WTC11 (cell line): Measurements from ENCODE around the gene RIN3. TPM values are rescaled to one million over a fixed set of nuclear protein-coding genes. Genes with fewer than 3 reads are reported as not detected.
"Not testable (repeated sequence)": the region's sequence is repeated elsewhere in the genome, so short reads cannot be mapped to it uniquely, and the experiment has no call there.

Experiments
- ATAC-seq: fragments of 200-7000 bp; cut with Tn5 transposase; 2 replicates; pipeline ENCODE4 v1.10.0; 2021; ENCODE audit warnings: mild to moderate bottlenecking, moderate library complexity
- CTCF ChIA-PET: fragments of 300-600 bp; sonication (Branson Sonifier 250); formaldehyde crosslinking; loops from one replicate; lab custom pipeline; 2021; ENCODE audit warnings: antibody characterized with exemption; lab: Charles Lee
- POLR2A ChIA-PET: fragments of 350-600 bp; sonication (Branson Sonifier 250); formaldehyde crosslinking; loops from one replicate; lab custom pipeline; 2021; ENCODE audit warnings: antibody characterized with exemption; lab: Charles Lee
- DNase-seq: peaks from one replicate; pipeline ENCODE4 v3.0.0; 2021; ENCODE audit warnings: low spot score
- H3K27ac Mint-ChIP-seq: 2 replicates; pipeline ENCODE4 v1.8.0; 2021; ENCODE audit warnings: mixed read lengths
- H3K27me3 Mint-ChIP-seq: 2 replicates; pipeline ENCODE4 v1.8.0; 2021; ENCODE audit warnings: low read depth, mild to moderate bottlenecking, moderate library complexity, mixed read lengths
- H3K36me3 Mint-ChIP-seq: 2 replicates; pipeline ENCODE4 v1.8.0; 2021; ENCODE audit warnings: mixed read lengths
- H3K4me1 Mint-ChIP-seq: 2 replicates; pipeline ENCODE4 v1.8.0; 2022; ENCODE audit warnings: mixed read lengths
- H3K4me3 Mint-ChIP-seq: 2 replicates; pipeline ENCODE4 v1.8.0; 2021; ENCODE audit warnings: mild to moderate bottlenecking, moderate library complexity, mixed read lengths
- H3K9me3 Mint-ChIP-seq: 2 replicates; pipeline ENCODE4 v1.8.0; 2021; ENCODE audit warnings: mixed read lengths
- ESRRA ChIP-seq: sonication (generic); formaldehyde crosslinking; IDR thresholded peaks from 2 replicates; pipeline ENCODE4 v1.8.1; 2022; ENCODE audit warnings: mild to moderate bottlenecking, missing genetic modification reagents, borderline replicate concordance
- FOXP1 ChIP-seq: sonication (generic); formaldehyde crosslinking; IDR thresholded peaks from 2 replicates; pipeline ENCODE4 v1.8.0; 2022; ENCODE audit warnings: missing genetic modification reagents, mild to moderate bottlenecking, moderate library complexity, borderline replicate concordance
- GRHL2 ChIP-seq: fragments of 250-450 bp; sonication (Bioruptor Pico); IDR thresholded peaks from 2 replicates; pipeline ENCODE4 v1.8.0; 2022; ENCODE audit warnings: mild to moderate bottlenecking, moderate library complexity; ENCODE audit not compliant: insufficient replicate concordance, severe bottlenecking
- JAZF1 ChIP-seq: fragments of 250-450 bp; sonication (Bioruptor Pico); IDR thresholded peaks from 2 replicates; pipeline ENCODE4 v1.9.0; 2021; ENCODE audit warnings: moderate library complexity, mild to moderate bottlenecking, inconsistent platforms
- NR3C1 ChIP-seq: sonication (generic); formaldehyde crosslinking; conservative IDR thresholded peaks from 2 replicates; pipeline ENCODE4 v1.8.1; 2023; ENCODE audit warnings: low read depth, mild to moderate bottlenecking, missing genetic modification reagents
- TEAD1 ChIP-seq: sonication (generic); formaldehyde crosslinking; IDR thresholded peaks from 2 replicates; pipeline ENCODE4 v1.8.0; 2022; ENCODE audit warnings: mild to moderate bottlenecking, missing genetic modification reagents
- ZNF416 ChIP-seq: fragments of 250-450 bp; sonication (Bioruptor Pico); IDR thresholded peaks from 2 replicates; pipeline ENCODE4 v1.9.0; 2021; ENCODE audit warnings: mild to moderate bottlenecking, inconsistent platforms
- total RNA-seq: library from RNA; stranded (reverse); gene quantifications from 3 replicates; pipeline ENCODE4 v1.2.3, GENCODE V29; 2021
- TF ChIP-seq, protein P1 (sequence below): fragments of 250-450 bp; sonication (Bioruptor Pico); IDR thresholded peaks from 2 replicates; pipeline ENCODE4 v1.9.0; 2021; ENCODE audit warnings: mild to moderate bottlenecking
- TF ChIP-seq, protein P2 (sequence below): sonication (generic); formaldehyde crosslinking; IDR thresholded peaks from 2 replicates; pipeline ENCODE4 v1.8.1; 2022; ENCODE audit warnings: mild to moderate bottlenecking, moderate library complexity, missing genetic modification reagents
- TF ChIP-seq, protein P3 (sequence below): fragments of 200-600 bp; IDR thresholded peaks from 2 replicates; pipeline ENCODE4 v1.8.0; 2022; ENCODE audit warnings: antibody characterized with exemption
- TF ChIP-seq, protein P4 (sequence below): sonication (generic); formaldehyde crosslinking; IDR thresholded peaks from 2 replicates; pipeline ENCODE4 v1.8.1; 2023; ENCODE audit warnings: mild to moderate bottlenecking, missing genetic modification reagents, moderate library complexity
- TF ChIP-seq, protein P5 (sequence below): sonication (generic); formaldehyde crosslinking; IDR thresholded peaks from 2 replicates; pipeline ENCODE4 v1.8.0; 2022; ENCODE audit warnings: mild to moderate bottlenecking, missing genetic modification reagents
- TF ChIP-seq, protein P6 (sequence below): sonication (generic); formaldehyde crosslinking; IDR thresholded peaks from 2 replicates; pipeline ENCODE4 v1.8.1; 2023; ENCODE audit warnings: mild to moderate bottlenecking, missing genetic modification reagents, borderline replicate concordance
- TF ChIP-seq, protein P7 (sequence below): sonication (generic); formaldehyde crosslinking; IDR thresholded peaks from 2 replicates; pipeline ENCODE4 v1.8.1; 2023; ENCODE audit warnings: mild to moderate bottlenecking, missing genetic modification reagents, moderate library complexity
- TF ChIP-seq, protein P8 (sequence below): sonication (generic); formaldehyde crosslinking; IDR thresholded peaks from 2 replicates; pipeline ENCODE4 v1.8.0; 2022; ENCODE audit warnings: missing genetic modification reagents

The RIN3 gene
- total RNA-seq, 1 experiment from 2014 or later, result 3.3 TPM

DNA sequence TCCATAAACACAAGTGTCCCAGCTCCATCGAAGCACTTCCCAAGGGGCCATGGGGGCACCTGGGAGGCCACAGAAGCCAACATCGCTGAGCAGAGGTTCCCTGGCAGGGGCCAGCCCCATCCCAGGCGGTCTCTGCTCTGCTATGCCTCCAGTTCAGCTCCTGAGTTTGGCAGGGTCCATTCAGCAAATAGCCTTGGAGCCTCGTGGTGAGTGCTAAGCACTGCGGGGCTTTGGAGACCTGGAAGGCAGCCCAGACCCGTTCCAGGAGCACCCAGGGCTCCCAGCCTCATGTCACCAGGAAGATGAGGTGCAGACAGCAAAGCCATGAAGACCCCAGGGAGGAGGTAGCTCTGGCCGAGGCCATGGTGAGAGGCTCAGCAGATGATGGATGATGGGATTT, 125.3 kb downstream of the RIN3 start:
- ATAC-seq (no peak), DNase-seq (no peak)
- Mint-ChIP-seq H3K27me3 (no peaks in the 10 kb centered on the region), H3K9me3 (no peaks in the 10 kb centered on the region), H3K27ac (no peak overlapping the region), H3K4me1 (no peaks in the 10 kb centered on the region), H3K36me3 (no peaks in the 10 kb centered on the region), H3K4me3 (no peak overlapping the region)
- CTCF ChIA-PET, result no interaction called here
- POLR2A ChIA-PET, result no interaction called here
- TF ChIP-seq, protein P1, sequence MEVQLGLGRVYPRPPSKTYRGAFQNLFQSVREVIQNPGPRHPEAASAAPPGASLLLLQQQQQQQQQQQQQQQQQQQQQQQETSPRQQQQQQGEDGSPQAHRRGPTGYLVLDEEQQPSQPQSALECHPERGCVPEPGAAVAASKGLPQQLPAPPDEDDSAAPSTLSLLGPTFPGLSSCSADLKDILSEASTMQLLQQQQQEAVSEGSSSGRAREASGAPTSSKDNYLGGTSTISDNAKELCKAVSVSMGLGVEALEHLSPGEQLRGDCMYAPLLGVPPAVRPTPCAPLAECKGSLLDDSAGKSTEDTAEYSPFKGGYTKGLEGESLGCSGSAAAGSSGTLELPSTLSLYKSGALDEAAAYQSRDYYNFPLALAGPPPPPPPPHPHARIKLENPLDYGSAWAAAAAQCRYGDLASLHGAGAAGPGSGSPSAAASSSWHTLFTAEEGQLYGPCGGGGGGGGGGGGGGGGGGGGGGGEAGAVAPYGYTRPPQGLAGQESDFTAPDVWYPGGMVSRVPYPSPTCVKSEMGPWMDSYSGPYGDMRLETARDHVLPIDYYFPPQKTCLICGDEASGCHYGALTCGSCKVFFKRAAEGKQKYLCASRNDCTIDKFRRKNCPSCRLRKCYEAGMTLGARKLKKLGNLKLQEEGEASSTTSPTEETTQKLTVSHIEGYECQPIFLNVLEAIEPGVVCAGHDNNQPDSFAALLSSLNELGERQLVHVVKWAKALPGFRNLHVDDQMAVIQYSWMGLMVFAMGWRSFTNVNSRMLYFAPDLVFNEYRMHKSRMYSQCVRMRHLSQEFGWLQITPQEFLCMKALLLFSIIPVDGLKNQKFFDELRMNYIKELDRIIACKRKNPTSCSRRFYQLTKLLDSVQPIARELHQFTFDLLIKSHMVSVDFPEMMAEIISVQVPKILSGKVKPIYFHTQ (CRISPR knock-in tag), result no peak
- TF ChIP-seq, protein P2, sequence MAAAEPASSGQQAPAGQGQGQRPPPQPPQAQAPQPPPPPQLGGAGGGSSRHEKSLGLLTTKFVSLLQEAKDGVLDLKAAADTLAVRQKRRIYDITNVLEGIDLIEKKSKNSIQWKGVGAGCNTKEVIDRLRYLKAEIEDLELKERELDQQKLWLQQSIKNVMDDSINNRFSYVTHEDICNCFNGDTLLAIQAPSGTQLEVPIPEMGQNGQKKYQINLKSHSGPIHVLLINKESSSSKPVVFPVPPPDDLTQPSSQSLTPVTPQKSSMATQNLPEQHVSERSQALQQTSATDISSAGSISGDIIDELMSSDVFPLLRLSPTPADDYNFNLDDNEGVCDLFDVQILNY, result no peak
- TF ChIP-seq GRHL2, result no peak
- TF ChIP-seq, protein P3, sequence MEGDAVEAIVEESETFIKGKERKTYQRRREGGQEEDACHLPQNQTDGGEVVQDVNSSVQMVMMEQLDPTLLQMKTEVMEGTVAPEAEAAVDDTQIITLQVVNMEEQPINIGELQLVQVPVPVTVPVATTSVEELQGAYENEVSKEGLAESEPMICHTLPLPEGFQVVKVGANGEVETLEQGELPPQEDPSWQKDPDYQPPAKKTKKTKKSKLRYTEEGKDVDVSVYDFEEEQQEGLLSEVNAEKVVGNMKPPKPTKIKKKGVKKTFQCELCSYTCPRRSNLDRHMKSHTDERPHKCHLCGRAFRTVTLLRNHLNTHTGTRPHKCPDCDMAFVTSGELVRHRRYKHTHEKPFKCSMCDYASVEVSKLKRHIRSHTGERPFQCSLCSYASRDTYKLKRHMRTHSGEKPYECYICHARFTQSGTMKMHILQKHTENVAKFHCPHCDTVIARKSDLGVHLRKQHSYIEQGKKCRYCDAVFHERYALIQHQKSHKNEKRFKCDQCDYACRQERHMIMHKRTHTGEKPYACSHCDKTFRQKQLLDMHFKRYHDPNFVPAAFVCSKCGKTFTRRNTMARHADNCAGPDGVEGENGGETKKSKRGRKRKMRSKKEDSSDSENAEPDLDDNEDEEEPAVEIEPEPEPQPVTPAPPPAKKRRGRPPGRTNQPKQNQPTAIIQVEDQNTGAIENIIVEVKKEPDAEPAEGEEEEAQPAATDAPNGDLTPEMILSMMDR, result no peak
- TF ChIP-seq, all 79 proteins: peak for 0

DNA sequence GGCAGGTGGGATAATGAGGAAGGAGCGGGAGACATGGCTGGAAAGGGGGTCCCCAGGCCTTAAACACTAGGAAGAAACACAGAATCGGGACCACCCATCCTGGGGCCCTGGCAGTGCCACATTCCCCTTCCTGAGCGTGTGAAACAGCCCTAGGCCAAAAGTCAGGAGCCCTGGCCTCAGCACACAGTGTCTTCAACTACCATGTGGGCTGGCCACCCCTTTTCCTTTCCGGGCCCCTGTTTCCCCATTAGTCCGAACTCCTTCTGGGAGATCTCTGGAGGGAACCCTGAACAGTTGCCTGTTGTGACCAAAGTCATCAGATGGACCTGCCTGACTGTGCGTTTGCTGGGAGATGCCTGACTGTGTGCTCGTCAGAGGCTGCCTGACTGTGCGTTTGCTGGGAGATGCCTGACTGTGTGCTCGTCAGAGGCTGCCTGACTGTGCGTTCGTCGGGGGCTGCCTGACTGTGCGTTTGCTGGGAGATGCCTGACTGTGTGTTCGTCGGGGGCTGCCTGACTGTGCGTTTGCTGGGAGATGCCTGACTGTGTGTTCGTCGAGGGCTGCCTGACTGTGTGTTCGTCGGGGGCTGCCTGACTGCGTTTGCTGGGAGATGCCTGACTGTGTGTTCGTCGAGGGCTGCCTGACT, 126.0 kb downstream of the RIN3 start:
- ATAC-seq, CTCF ChIA-PET, H3K9me3 Mint-ChIP-seq, POLR2A ChIA-PET, DNase-seq, H3K4me3 Mint-ChIP-seq, H3K27me3 Mint-ChIP-seq, H3K36me3 Mint-ChIP-seq, H3K27ac Mint-ChIP-seq, H3K4me1 Mint-ChIP-seq: not testable (repeated sequence)

DNA sequence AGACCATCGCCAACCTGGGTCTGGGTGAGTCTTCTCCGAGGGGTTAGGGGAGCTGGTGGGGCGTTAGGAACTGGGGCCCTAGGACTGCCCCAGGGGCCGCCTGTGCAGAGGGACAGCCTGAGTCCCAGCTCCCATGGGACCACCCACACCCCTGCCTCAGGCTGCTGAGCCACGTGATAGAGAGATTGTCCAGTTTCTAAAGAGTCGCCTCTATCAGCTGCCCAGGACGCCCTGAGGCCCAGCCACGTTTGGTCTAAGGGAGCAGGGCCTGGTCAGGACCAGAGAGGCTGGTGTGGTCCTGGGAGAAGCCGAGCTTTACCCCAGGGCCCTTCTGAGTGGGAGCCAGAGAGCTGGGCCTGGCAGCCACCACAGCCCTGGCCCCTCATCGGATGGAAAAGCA, 127.7 kb downstream of the RIN3 start:
- H3K27ac Mint-ChIP-seq, result no peak overlapping the region
- no peak for ATAC-seq
- H3K4me1 Mint-ChIP-seq, result no peaks in the 10 kb centered on the region
- DNase-seq, result no peak
- H3K4me3 Mint-ChIP-seq, result no peak overlapping the region
- CTCF ChIA-PET, result no interaction called here
- POLR2A ChIA-PET, result no interaction called here
- H3K9me3 Mint-ChIP-seq, result peaks cover 11% of the 10 kb centered on the region
- H3K36me3 Mint-ChIP-seq, result peaks cover 3% of the 10 kb centered on the region; the same call in 1 of the 2 replicates
- no peaks in the 10 kb centered on the region for H3K27me3 Mint-ChIP-seq
- TF ChIP-seq ESRRA (CRISPR knock-in tag) (no peak), TEAD1 (CRISPR knock-in tag) (no peak), JAZF1 (CRISPR knock-in tag) (no peak), NR3C1 (CRISPR knock-in tag) (no peak), FOXP1 (no peak), ZNF416 (no peak)
- TF ChIP-seq, protein P4, sequence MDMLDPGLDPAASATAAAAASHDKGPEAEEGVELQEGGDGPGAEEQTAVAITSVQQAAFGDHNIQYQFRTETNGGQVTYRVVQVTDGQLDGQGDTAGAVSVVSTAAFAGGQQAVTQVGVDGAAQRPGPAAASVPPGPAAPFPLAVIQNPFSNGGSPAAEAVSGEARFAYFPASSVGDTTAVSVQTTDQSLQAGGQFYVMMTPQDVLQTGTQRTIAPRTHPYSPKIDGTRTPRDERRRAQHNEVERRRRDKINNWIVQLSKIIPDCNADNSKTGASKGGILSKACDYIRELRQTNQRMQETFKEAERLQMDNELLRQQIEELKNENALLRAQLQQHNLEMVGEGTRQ (CRISPR knock-in tag), result no peak
- TF ChIP-seq, protein P5, sequence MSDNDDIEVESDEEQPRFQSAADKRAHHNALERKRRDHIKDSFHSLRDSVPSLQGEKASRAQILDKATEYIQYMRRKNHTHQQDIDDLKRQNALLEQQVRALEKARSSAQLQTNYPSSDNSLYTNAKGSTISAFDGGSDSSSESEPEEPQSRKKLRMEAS (CRISPR knock-in tag), result no peak
- TF ChIP-seq, protein P6, sequence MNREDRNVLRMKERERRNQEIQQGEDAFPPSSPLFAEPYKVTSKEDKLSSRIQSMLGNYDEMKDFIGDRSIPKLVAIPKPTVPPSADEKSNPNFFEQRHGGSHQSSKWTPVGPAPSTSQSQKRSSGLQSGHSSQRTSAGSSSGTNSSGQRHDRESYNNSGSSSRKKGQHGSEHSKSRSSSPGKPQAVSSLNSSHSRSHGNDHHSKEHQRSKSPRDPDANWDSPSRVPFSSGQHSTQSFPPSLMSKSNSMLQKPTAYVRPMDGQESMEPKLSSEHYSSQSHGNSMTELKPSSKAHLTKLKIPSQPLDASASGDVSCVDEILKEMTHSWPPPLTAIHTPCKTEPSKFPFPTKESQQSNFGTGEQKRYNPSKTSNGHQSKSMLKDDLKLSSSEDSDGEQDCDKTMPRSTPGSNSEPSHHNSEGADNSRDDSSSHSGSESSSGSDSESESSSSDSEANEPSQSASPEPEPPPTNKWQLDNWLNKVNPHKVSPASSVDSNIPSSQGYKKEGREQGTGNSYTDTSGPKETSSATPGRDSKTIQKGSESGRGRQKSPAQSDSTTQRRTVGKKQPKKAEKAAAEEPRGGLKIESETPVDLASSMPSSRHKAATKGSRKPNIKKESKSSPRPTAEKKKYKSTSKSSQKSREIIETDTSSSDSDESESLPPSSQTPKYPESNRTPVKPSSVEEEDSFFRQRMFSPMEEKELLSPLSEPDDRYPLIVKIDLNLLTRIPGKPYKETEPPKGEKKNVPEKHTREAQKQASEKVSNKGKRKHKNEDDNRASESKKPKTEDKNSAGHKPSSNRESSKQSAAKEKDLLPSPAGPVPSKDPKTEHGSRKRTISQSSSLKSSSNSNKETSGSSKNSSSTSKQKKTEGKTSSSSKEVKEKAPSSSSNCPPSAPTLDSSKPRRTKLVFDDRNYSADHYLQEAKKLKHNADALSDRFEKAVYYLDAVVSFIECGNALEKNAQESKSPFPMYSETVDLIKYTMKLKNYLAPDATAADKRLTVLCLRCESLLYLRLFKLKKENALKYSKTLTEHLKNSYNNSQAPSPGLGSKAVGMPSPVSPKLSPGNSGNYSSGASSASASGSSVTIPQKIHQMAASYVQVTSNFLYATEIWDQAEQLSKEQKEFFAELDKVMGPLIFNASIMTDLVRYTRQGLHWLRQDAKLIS (CRISPR knock-in tag), result no peak
- TF ChIP-seq, protein P7, sequence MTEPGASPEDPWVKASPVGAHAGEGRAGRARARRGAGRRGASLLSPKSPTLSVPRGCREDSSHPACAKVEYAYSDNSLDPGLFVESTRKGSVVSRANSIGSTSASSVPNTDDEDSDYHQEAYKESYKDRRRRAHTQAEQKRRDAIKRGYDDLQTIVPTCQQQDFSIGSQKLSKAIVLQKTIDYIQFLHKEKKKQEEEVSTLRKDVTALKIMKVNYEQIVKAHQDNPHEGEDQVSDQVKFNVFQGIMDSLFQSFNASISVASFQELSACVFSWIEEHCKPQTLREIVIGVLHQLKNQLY, result no peak
- TF ChIP-seq, protein P8, sequence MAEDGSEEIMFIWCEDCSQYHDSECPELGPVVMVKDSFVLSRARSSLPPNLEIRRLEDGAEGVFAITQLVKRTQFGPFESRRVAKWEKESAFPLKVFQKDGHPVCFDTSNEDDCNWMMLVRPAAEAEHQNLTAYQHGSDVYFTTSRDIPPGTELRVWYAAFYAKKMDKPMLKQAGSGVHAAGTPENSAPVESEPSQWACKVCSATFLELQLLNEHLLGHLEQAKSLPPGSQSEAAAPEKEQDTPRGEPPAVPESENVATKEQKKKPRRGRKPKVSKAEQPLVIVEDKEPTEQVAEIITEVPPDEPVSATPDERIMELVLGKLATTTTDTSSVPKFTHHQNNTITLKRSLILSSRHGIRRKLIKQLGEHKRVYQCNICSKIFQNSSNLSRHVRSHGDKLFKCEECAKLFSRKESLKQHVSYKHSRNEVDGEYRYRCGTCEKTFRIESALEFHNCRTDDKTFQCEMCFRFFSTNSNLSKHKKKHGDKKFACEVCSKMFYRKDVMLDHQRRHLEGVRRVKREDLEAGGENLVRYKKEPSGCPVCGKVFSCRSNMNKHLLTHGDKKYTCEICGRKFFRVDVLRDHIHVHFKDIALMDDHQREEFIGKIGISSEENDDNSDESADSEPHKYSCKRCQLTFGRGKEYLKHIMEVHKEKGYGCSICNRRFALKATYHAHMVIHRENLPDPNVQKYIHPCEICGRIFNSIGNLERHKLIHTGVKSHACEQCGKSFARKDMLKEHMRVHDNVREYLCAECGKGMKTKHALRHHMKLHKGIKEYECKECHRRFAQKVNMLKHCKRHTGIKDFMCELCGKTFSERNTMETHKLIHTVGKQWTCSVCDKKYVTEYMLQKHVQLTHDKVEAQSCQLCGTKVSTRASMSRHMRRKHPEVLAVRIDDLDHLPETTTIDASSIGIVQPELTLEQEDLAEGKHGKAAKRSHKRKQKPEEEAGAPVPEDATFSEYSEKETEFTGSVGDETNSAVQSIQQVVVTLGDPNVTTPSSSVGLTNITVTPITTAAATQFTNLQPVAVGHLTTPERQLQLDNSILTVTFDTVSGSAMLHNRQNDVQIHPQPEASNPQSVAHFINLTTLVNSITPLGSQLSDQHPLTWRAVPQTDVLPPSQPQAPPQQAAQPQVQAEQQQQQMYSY (CRISPR knock-in tag), result no peak
